PC-3 (cell line): ENCODE results near the gene CNTRL.

ENCODE experiments used
- CTCF ChIP-seq: fragments of 300-600 bp; sonication (generic); conservative IDR thresholded peaks from 2 replicates; pipeline ENCODE4 v1.5.1; 2017; ENCODE audit warnings: antibody characterized with exemption, low read depth, mild to moderate bottlenecking, low read length
- EZH2 ChIP-seq: fragments of 300-600 bp; sonication (generic); IDR thresholded peaks from one replicate; pipeline ENCODE4 v1.6.1; 2017; ENCODE audit warnings: antibody characterized with exemption, mild to moderate bottlenecking, low read length; ENCODE audit not compliant: unreplicated experiment
- EZH2phosphoT487 ChIP-seq: fragments of 300-600 bp; sonication (generic); IDR thresholded peaks from 2 replicates; pipeline ENCODE4 v1.6.1; 2018; ENCODE audit warnings: mild to moderate bottlenecking, antibody characterized with exemption, low read length, borderline replicate concordance

- no peak for TF ChIP-seq CTCF
- TF ChIP-seq EZH2 = no peak
- TF ChIP-seq EZH2phosphoT487 = no peak
These were observed 114.3 kb downstream of the CNTRL start for GRCh38 chr9:121189006-121189405.
